ENCODE results near the gene NUP85. TPM values are rescaled to one million over a fixed set of nuclear protein-coding genes. Genes with fewer than 3 reads are reported as not detected.
"Not testable (repeated sequence)": the region's sequence is repeated elsewhere in the genome, so short reads cannot be mapped to it uniquely, and the experiment has no call there.

Gene NUP85
- total and polyA plus RNA-seq, 2 of the 4 experiments (the other 2 are of a cell fraction): 29.4 to 54.4 TPM

- H2AK5ac ChIP-seq (ENCODE audit: low read depth, low read length); DNase-seq; H2AFZ ChIP-seq (replicated peaks; ENCODE audit: low read length, poor library complexity); H3K79me1 ChIP-seq (ENCODE audit: low read depth in 1 of 2, low read length in 2 of 2); BruUV-seq (replicated peaks); H2AK9ac ChIP-seq (replicated peaks; ENCODE audit: low read depth, low read length, poor library complexity); H3K4me2 ChIP-seq (ENCODE audit: low read depth, low read length); H3K4ac ChIP-seq (ENCODE audit: low read depth, low read length); H4K5ac ChIP-seq (ENCODE audit: low read depth, low read length); H3K4me1 ChIP-seq (ENCODE audit: control insufficient read depth, insufficient read depth, low read length); H4K20me1 ChIP-seq (ENCODE audit: insufficient read depth, low read length); H3K36me3 ChIP-seq (ENCODE audit: control insufficient read depth, insufficient read depth, low read length); intact Hi-C loops (cut with micrococcal nuclease); H3K56ac ChIP-seq (ENCODE audit: extremely low read depth, insufficient read depth, low read length); H2BK20ac ChIP-seq (ENCODE audit: low read depth, low read length); H2BK15ac ChIP-seq (ENCODE audit: low read depth, low read length); H3K9ac ChIP-seq (ENCODE audit: low read depth, low read length); H3K27me3 ChIP-seq (ENCODE audit: control insufficient read depth, insufficient read depth, low read length); H3K14ac ChIP-seq (replicated peaks; ENCODE audit: low read depth, low read length); in situ Hi-C loops (cut with MboI; ENCODE audit: low sequenced_read_pairs); H3K18ac ChIP-seq (ENCODE audit: low read depth, low read length); H2BK5ac ChIP-seq (ENCODE audit: low read depth, low read length, poor library complexity, severe bottlenecking); H4K8ac ChIP-seq (ENCODE audit: low read depth in 2 of 2, low read length in 2 of 2); H2BK120ac ChIP-seq (ENCODE audit: low read depth, low read length); H3K9me1 ChIP-seq (ENCODE audit: insufficient read depth, low read length); POLR2A ChIA-PET (ENCODE audit: unreplicated experiment); H3K9me3 ChIP-seq (ENCODE audit: control insufficient read depth, insufficient read depth, low read length); H3K4me3 ChIP-seq (ENCODE audit: insufficient read depth, low read depth, low read length); H4K91ac ChIP-seq (ENCODE audit: insufficient read depth, low read depth, low read length); dilution Hi-C loops (cut with HindIII; ENCODE audit: low sequenced_read_pairs, unreplicated experiment); H3K23ac ChIP-seq (ENCODE audit: low read depth, low read length); H3K27ac ChIP-seq (ENCODE audit: insufficient read depth, low read length): not testable (repeated sequence)
- ATAC-seq (ENCODE audit: low read depth): peak; percentile 65
- CTCF ChIA-PET: interaction anchor here (1.5 kb wide), 1 partner anchor 9 kb away, joined by 4 read pairs; the partner anchor contains the start of gene SLC25A19
- WGBS, 2 experiments (ENCODE audit: extremely low coverage in 2 of 2, insufficient read length in 1 of 2): no CpG with 5 or more reads among the region's 4 CpGs
These were observed 74.7 kb downstream of the NUP85 start for GRCh38 chr17:75280189-75280588.
